ENCODE results near the gene TEAD1.

The TEAD1 gene

DNA sequence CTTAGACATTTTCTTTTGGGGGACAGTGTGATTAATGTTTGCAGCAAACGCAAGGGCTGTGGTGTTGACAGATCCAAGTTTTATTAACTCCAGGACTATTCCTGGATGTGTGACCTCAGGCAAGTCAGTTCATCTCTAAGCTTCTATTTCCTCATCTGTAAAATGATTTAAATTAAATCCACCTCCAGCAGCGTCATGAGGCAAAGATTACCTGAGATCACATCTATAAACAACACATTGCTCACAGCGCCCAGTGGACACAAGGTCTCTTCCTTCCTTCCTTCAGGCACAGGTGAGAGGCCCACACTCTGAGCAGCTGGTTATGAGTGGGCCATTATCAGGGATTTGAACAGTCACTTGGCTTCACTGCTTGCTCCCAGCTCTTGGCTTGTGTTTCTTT, 223.6 kb downstream of the TEAD1 start:
- Histone ChIP-seq H3K27me3 (ENCODE audit: insufficient read depth, poor library complexity, severe bottlenecking) (no peaks in the 10 kb centered on the region), H3K27ac (replicated peaks) (no peak overlapping the region), H3K4me3 (replicated peaks; ENCODE audit: insufficient read depth, low read length) (no peak overlapping the region)
- no peak for TF ChIP-seq CTCF (IDR thresholded peaks at IDR 0.05; ENCODE audit: insufficient read depth, low read length)
- TF ChIP-seq, protein P1, sequence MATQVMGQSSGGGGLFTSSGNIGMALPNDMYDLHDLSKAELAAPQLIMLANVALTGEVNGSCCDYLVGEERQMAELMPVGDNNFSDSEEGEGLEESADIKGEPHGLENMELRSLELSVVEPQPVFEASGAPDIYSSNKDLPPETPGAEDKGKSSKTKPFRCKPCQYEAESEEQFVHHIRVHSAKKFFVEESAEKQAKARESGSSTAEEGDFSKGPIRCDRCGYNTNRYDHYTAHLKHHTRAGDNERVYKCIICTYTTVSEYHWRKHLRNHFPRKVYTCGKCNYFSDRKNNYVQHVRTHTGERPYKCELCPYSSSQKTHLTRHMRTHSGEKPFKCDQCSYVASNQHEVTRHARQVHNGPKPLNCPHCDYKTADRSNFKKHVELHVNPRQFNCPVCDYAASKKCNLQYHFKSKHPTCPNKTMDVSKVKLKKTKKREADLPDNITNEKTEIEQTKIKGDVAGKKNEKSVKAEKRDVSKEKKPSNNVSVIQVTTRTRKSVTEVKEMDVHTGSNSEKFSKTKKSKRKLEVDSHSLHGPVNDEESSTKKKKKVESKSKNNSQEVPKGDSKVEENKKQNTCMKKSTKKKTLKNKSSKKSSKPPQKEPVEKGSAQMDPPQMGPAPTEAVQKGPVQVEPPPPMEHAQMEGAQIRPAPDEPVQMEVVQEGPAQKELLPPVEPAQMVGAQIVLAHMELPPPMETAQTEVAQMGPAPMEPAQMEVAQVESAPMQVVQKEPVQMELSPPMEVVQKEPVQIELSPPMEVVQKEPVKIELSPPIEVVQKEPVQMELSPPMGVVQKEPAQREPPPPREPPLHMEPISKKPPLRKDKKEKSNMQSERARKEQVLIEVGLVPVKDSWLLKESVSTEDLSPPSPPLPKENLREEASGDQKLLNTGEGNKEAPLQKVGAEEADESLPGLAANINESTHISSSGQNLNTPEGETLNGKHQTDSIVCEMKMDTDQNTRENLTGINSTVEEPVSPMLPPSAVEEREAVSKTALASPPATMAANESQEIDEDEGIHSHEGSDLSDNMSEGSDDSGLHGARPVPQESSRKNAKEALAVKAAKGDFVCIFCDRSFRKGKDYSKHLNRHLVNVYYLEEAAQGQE (IDR thresholded peaks at IDR 0.05; ENCODE audit: insufficient replicate concordance, low read depth), result no peak
- TF ChIP-seq GABPA (IDR thresholded peaks at IDR 0.05; ENCODE audit: low read depth), result no peak
- TF ChIP-seq POLR2AphosphoS5 (IDR thresholded peaks at IDR 0.05; ENCODE audit: low read depth), result no peak
- no peak for TF ChIP-seq SPI1 (IDR thresholded peaks at IDR 0.05; ENCODE audit: borderline replicate concordance, low read depth)
- DNase-seq (ENCODE audit: low read depth in 1 of 2, low spot score in 1 of 2), result no peak

- Histone ChIP-seq H3K27ac (replicated peaks) (no peak overlapping the region), H3K27me3 (ENCODE audit: insufficient read depth, poor library complexity, severe bottlenecking) (no peaks in the 10 kb centered on the region), H3K4me3 (replicated peaks; ENCODE audit: insufficient read depth, low read length) (no peak overlapping the region)
- no peak for TF ChIP-seq POLR2AphosphoS5 (IDR thresholded peaks at IDR 0.05; ENCODE audit: low read depth)
- TF ChIP-seq CTCF (IDR thresholded peaks at IDR 0.05; ENCODE audit: insufficient read depth, low read length), result no peak
- TF ChIP-seq GABPA (IDR thresholded peaks at IDR 0.05; ENCODE audit: low read depth), result no peak
- no peak for TF ChIP-seq SPI1 (IDR thresholded peaks at IDR 0.05; ENCODE audit: borderline replicate concordance, low read depth)
- TF ChIP-seq, protein P1 (IDR thresholded peaks at IDR 0.05; ENCODE audit: insufficient replicate concordance, low read depth), result no peak
- DNase-seq (ENCODE audit: low read depth in 1 of 2, low spot score in 1 of 2), result no peak
Measured at GRCh38 chr11:12900496-12900895, 226.3 kb downstream of the TEAD1 start.

DNA sequence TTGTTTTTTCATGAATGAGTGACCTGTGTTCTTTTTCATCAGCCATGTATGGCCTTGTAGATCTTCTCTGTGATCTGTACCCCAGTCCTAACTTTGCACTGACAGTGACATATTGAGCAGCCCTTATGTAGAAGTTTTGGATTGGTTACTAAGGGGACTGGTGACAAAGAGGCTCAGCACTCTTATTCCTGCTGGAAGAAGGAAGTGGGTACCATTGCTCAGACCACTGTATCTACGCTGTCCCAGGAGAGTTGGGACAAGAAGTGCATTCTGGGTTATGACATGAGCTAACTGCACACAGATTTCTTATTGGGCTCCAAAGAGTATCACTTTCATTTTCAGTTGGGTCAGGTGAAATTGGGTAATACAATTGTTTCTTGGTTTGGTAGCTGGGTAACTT, 227.1 kb downstream of the TEAD1 start:
- Histone ChIP-seq H3K27ac (replicated peaks) (no peak overlapping the region), H3K4me3 (replicated peaks; ENCODE audit: insufficient read depth, low read length) (no peak overlapping the region), H3K27me3 (ENCODE audit: insufficient read depth, poor library complexity, severe bottlenecking) (no peaks in the 10 kb centered on the region)
- DNase-seq (ENCODE audit: low read depth in 1 of 2, low spot score in 1 of 2), result no peak
- no peak for TF ChIP-seq POLR2AphosphoS5 (IDR thresholded peaks at IDR 0.05; ENCODE audit: low read depth)
- TF ChIP-seq, protein P1 (IDR thresholded peaks at IDR 0.05; ENCODE audit: insufficient replicate concordance, low read depth), result no peak
- no peak for TF ChIP-seq CTCF (IDR thresholded peaks at IDR 0.05; ENCODE audit: insufficient read depth, low read length)
- no peak for TF ChIP-seq GABPA (IDR thresholded peaks at IDR 0.05; ENCODE audit: low read depth)
- TF ChIP-seq SPI1 (IDR thresholded peaks at IDR 0.05; ENCODE audit: borderline replicate concordance, low read depth), result no peak
